Measurements from ENCODE around the gene CDK19. TPM values are rescaled to one million over a fixed set of nuclear protein-coding genes. Genes with fewer than 3 reads are reported as not detected.

The CDK19 gene
- total and polyA plus RNA-seq, 2 experiments from 2014 or later: 7.7 to 10.1 TPM

GRCh38 chr6:110574817-110575216 is 240.5 kb downstream of the CDK19 start (continued):
- no peak for TF ChIP-seq NANOG (IDR thresholded peaks at IDR 0.05; ENCODE audit: borderline replicate concordance)

- H3K4me2 ChIP-seq: no peak overlapping the region
- H3K27me3 ChIP-seq (ENCODE audit: insufficient read depth): no peaks in the 10 kb centered on the region
- H3K4me3 Mint-ChIP-seq: no peak overlapping the region
- no peaks in the 10 kb centered on the region; the same call in 1 of the 3 replicates for H3K4me1 Mint-ChIP-seq
- ATAC-seq (no peak), DNase-seq (ENCODE audit: low spot score) (no peak)
- no peak overlapping the region for H3K27ac Mint-ChIP-seq
- no peaks in the 10 kb centered on the region for H3K9me3 Mint-ChIP-seq
- no peaks in the 10 kb centered on the region for H3K36me3 ChIP-seq (ENCODE audit: insufficient read depth)
- no peak for TF ChIP-seq ZNF331 (CRISPR knock-in tag; IDR thresholded peaks at IDR 0.05; ENCODE audit: low read depth)
- no peaks in the 10 kb centered on the region for H3F3A ChIP-seq (replicated peaks; ENCODE audit: low read depth)
- H3K4me3 ChIP-seq: no peak overlapping the region
- H3K4me1 ChIP-seq (ENCODE audit: insufficient read depth): no peaks in the 10 kb centered on the region
- H3K79me2 ChIP-seq (replicated peaks; ENCODE audit: insufficient read depth): no peaks in the 10 kb centered on the region
- no peaks in the 10 kb centered on the region for H3K9me2 ChIP-seq (ENCODE audit: insufficient read depth)
- no peak overlapping the region for H3K27ac ChIP-seq (ENCODE audit: low read depth)
- H4K20me1 ChIP-seq (replicated peaks; ENCODE audit: insufficient read depth): no peaks in the 10 kb centered on the region
- H2AFZ ChIP-seq: no peak overlapping the region
- no peaks in the 10 kb centered on the region for H3K27me3 Mint-ChIP-seq (ENCODE audit: insufficient read depth, low read depth, poor library complexity)
- H3K36me3 Mint-ChIP-seq (ENCODE audit: low read depth): no peaks in the 10 kb centered on the region
Measured at GRCh38 chr6:110573537-110573936, 241.7 kb downstream of the CDK19 start.

- H3K9me2 ChIP-seq (ENCODE audit: insufficient read depth): no peaks in the 10 kb centered on the region
- H3K27me3 ChIP-seq (ENCODE audit: insufficient read depth): no peaks in the 10 kb centered on the region
- TF ChIP-seq CREB1 (CRISPR knock-in tag; IDR thresholded peaks at IDR 0.05; ENCODE audit: low read depth): no peak
- no peaks in the 10 kb centered on the region for H3K79me2 ChIP-seq (replicated peaks; ENCODE audit: insufficient read depth)
- DNase-seq (ENCODE audit: low spot score) (no peak), ATAC-seq (no peak)
- H4K20me1 ChIP-seq (replicated peaks; ENCODE audit: insufficient read depth): no peaks in the 10 kb centered on the region
- H3K36me3 ChIP-seq (ENCODE audit: insufficient read depth): no peaks in the 10 kb centered on the region
- no peak overlapping the region for H3K4me2 ChIP-seq
- H3K4me1 ChIP-seq (ENCODE audit: insufficient read depth): no peaks in the 10 kb centered on the region
- H3K27me3 Mint-ChIP-seq (ENCODE audit: insufficient read depth, low read depth, poor library complexity): no peaks in the 10 kb centered on the region
- no peak overlapping the region for H3K4me3 Mint-ChIP-seq
- no peaks in the 10 kb centered on the region; the same call in 1 of the 3 replicates for H3K4me1 Mint-ChIP-seq
- H2AFZ ChIP-seq: no peak overlapping the region
- no peak overlapping the region for H3K27ac Mint-ChIP-seq
- H3K9me3 Mint-ChIP-seq: no peaks in the 10 kb centered on the region
- H3F3A ChIP-seq (replicated peaks; ENCODE audit: low read depth): no peaks in the 10 kb centered on the region
- H3K27ac ChIP-seq (ENCODE audit: low read depth): no peak overlapping the region
- no peak overlapping the region for H3K4me3 ChIP-seq
- H3K36me3 Mint-ChIP-seq (ENCODE audit: low read depth): no peaks in the 10 kb centered on the region
Measured at GRCh38 chr6:110573136-110573535, 242.1 kb downstream of the CDK19 start.

GRCh38 chr6:110567957-110568696 is 247.1 kb downstream of the CDK19 start:
- Mint-ChIP-seq H3K36me3 (ENCODE audit: low read depth) (no peaks in the 10 kb centered on the region), H3K9me3 (no peaks in the 10 kb centered on the region), H3K4me3 (no peak overlapping the region), H3K27me3 (ENCODE audit: insufficient read depth, low read depth, poor library complexity) (peaks cover 2% of the 10 kb centered on the region), H3K4me1 (peaks cover 7% of the 10 kb centered on the region), H3K27ac (no peak overlapping the region)
- ATAC-seq (no peak), DNase-seq (ENCODE audit: low spot score) (no peak)
- Histone ChIP-seq H3K27ac (ENCODE audit: low read depth) (no peak overlapping the region), H3F3A (replicated peaks; ENCODE audit: low read depth) (no peaks in the 10 kb centered on the region), H3K79me2 (replicated peaks; ENCODE audit: insufficient read depth) (no peaks in the 10 kb centered on the region), H3K9me2 (ENCODE audit: insufficient read depth) (no peaks in the 10 kb centered on the region; the same call in 1 of the 2 replicates), H2AFZ (no peak overlapping the region), H3K4me2 (no peak overlapping the region), H4K20me1 (replicated peaks; ENCODE audit: insufficient read depth) (no peaks in the 10 kb centered on the region), H3K4me3 (no peak overlapping the region), H3K4me1 (ENCODE audit: insufficient read depth) (peaks cover 5% of the 10 kb centered on the region; the same call in 1 of the 2 replicates), H3K27me3 (ENCODE audit: insufficient read depth) (no peaks in the 10 kb centered on the region), H3K36me3 (ENCODE audit: insufficient read depth) (no peaks in the 10 kb centered on the region)
- no peak for TF ChIP-seq ZNF331 (CRISPR knock-in tag; IDR thresholded peaks at IDR 0.05; ENCODE audit: low read depth)
- no peak for TF ChIP-seq EZH2 (IDR thresholded peaks at IDR 0.05; ENCODE audit: low read depth, unreplicated experiment)
- TF ChIP-seq ZNF462 (CRISPR knock-in tag; IDR thresholded peaks at IDR 0.05): no peak
- TF ChIP-seq STAT1 (IDR thresholded peaks at IDR 0.05; ENCODE audit: unreplicated experiment): no peak
- TF ChIP-seq NANOG (IDR thresholded peaks at IDR 0.05; ENCODE audit: borderline replicate concordance): no peak
